Activated CD8-positive, alpha-beta T cell treated with anti-CD3 and anti-CD28 coated beads, Interleukin-2, amount 10 ng/mL, durations not matched to agents 7 days and 5 days (primary cell): ENCODE results near the gene QDPR. TPM values are rescaled to one million over a fixed set of nuclear protein-coding genes. Genes with fewer than 3 reads are reported as not detected.
"Not testable (repeated sequence)": the region's sequence is repeated elsewhere in the genome, so short reads cannot be mapped to it uniquely, and the experiment has no call there.

ENCODE experiments used
- ATAC-seq: fragments of 150-1000 bp; cut with Tn5 transposase; one replicate; pipeline ENCODE4 v1.10.0; 2021; ENCODE audit warnings: moderate library complexity
- CTCF ChIA-PET: fragments of 350-600 bp; sonication (Branson Sonifier 250); formaldehyde crosslinking; loops from one replicate; lab custom pipeline; 2021; ENCODE audit warnings: antibody characterized with exemption; lab: Charles Lee
- POLR2A ChIA-PET: fragments of 350-600 bp; sonication (Branson Sonifier 250); formaldehyde crosslinking; loops from one replicate; lab custom pipeline; 2021; ENCODE audit warnings: antibody characterized with exemption; lab: Charles Lee
- DNase-seq: peaks from one replicate; pipeline ENCODE4 v3.0.0-alpha.2; 2020
- H3K27ac Mint-ChIP-seq: one replicate; pipeline ENCODE4 v1.8.0; 2021; ENCODE audit warnings: mild to moderate bottlenecking, mixed read lengths
- H3K27me3 Mint-ChIP-seq: one replicate; pipeline ENCODE4 v1.8.0; 2021; ENCODE audit warnings: low read depth, mixed read lengths
- H3K36me3 Mint-ChIP-seq: one replicate; pipeline ENCODE4 v1.8.0; 2021; ENCODE audit warnings: low read depth, mixed read lengths
- H3K4me1 Mint-ChIP-seq: one replicate; pipeline ENCODE4 v1.8.0; 2021; ENCODE audit warnings: low read depth, mixed read lengths
- H3K4me3 Mint-ChIP-seq: one replicate; pipeline ENCODE4 v1.8.0; 2021; ENCODE audit warnings: mild to moderate bottlenecking, mixed read lengths
- H3K9me3 Mint-ChIP-seq: one replicate; pipeline ENCODE4 v1.8.0; 2022; ENCODE audit warnings: mixed read lengths; ENCODE audit not compliant: insufficient read depth
- total RNA-seq, 2 experiments: library from RNA; stranded (reverse); gene quantifications; one replicate each; pipeline ENCODE4 v1.2.3, GENCODE V29; 2021

Gene QDPR
- total RNA-seq, 2 experiments from 2014 or later = 20.0 to 21.2 TPM

GRCh38 chr4:17447675-17448298, 64.1 kb downstream of the QDPR start:
- CTCF ChIA-PET = interaction anchor here (0.6 to 3.3 kb wide), 40 partner anchors 9 to 1155 kb away, joined by 3 to 49 read pairs (median 4); no protein-coding TSS in a partner anchor
- no peaks in the 10 kb centered on the region for H3K27me3 Mint-ChIP-seq
- no peaks in the 10 kb centered on the region for H3K9me3 Mint-ChIP-seq

GRCh38 chr4:17447056-17447455, 64.8 kb downstream of the QDPR start:
- H3K9me3 Mint-ChIP-seq = no peaks in the 10 kb centered on the region
- ChIA-PET POLR2A (no interaction called here), CTCF (interaction anchor here (0.8 to 3.3 kb wide), 29 partner anchors 10 to 653 kb away, joined by 3 to 49 read pairs (median 4); no protein-coding TSS in a partner anchor)
- no peaks in the 10 kb centered on the region for H3K36me3 Mint-ChIP-seq
- DNase-seq (no peak), ATAC-seq (no peak)
- no peaks in the 10 kb centered on the region for H3K27me3 Mint-ChIP-seq
- no peak overlapping the region for H3K27ac Mint-ChIP-seq
- peaks cover 5% of the 10 kb centered on the region for H3K4me1 Mint-ChIP-seq
- no peak overlapping the region for H3K4me3 Mint-ChIP-seq

More at GRCh38 chr4:17447675-17448298, 64.1 kb downstream of the QDPR start:
- Mint-ChIP-seq H3K4me3 (no peak overlapping the region), H3K36me3 (no peaks in the 10 kb centered on the region), H3K27ac (no peak overlapping the region), H3K4me1 (peaks cover 5% of the 10 kb centered on the region)
- POLR2A ChIA-PET = no interaction called here
- ATAC-seq (peak; percentile 98), DNase-seq (peak; percentile 79)

- H3K4me3 Mint-ChIP-seq, POLR2A ChIA-PET, H3K4me1 Mint-ChIP-seq, H3K9me3 Mint-ChIP-seq, DNase-seq, H3K27ac Mint-ChIP-seq, ATAC-seq, CTCF ChIA-PET, H3K27me3 Mint-ChIP-seq, H3K36me3 Mint-ChIP-seq: not testable (repeated sequence)
Observed at GRCh38 chr4:17442477-17442876, 69.4 kb downstream of the QDPR start.

GRCh38 chr4:17437396-17437795, 74.5 kb downstream of the QDPR start:
- POLR2A ChIA-PET = no interaction called here
- H3K36me3 Mint-ChIP-seq = no peaks in the 10 kb centered on the region
- CTCF ChIA-PET = no interaction called here
- H3K27ac Mint-ChIP-seq = no peak overlapping the region
- ATAC-seq (no peak), DNase-seq (no peak)
- no peak overlapping the region for H3K4me3 Mint-ChIP-seq
- no peaks in the 10 kb centered on the region for H3K4me1 Mint-ChIP-seq
- H3K9me3 Mint-ChIP-seq = no peaks in the 10 kb centered on the region
- no peaks in the 10 kb centered on the region for H3K27me3 Mint-ChIP-seq

- DNase-seq = no peak
- Mint-ChIP-seq H3K4me1 (no peaks in the 10 kb centered on the region), H3K9me3 (no peaks in the 10 kb centered on the region), H3K27ac (no peak overlapping the region), H3K36me3 (no peaks in the 10 kb centered on the region), H3K4me3 (no peak overlapping the region), H3K27me3 (no peaks in the 10 kb centered on the region)
- CTCF ChIA-PET = interaction anchor here (0.6 kb wide), 1 partner anchor 32 kb away, joined by 3 read pairs; no protein-coding TSS in a partner anchor
- POLR2A ChIA-PET = no interaction called here
- no peak for ATAC-seq
Observed at GRCh38 chr4:17436750-17437090, 75.2 kb downstream of the QDPR start.

Other genes starting within 250 kb of the QDPR start
- gene CLRN2, start 3.1 kb upstream of the QDPR start, total RNA-seq = not detected
- 100 to 1,000 TPM; 147 to 154 TPM for gene LAP3, start 65.1 kb upstream of the QDPR start, total RNA-seq
- gene MED28, start 102.6 kb upstream of the QDPR start, total RNA-seq = 10 to 100 TPM; 55.2 to 58.4 TPM